Measurements from ENCODE around the gene TRAP1.

DNA sequence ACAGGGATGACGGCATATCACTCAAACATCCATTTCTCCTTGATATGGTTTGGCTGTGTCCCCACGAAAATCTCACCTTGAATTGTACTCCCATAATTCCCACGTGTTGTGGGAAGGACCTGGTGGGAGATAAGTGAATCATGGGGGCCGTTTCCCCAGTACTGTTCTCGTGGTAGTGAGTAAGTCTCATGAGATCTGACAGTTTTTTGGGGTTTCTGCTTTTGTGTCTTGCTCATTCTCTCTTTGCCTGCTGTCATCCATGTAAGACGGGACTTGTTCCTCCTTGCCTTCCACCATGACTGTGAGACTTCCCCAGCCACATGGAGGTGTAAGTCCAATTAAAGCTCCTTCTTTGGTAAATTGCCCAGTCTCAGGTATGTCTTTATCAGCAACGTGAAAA is 30.3 kb downstream of the TRAP1 start:
- no peak for TF ChIP-seq CTCF (IDR thresholded peaks at IDR 0.05)
- no peak for TF ChIP-seq POLR2A (IDR thresholded peaks at IDR 0.05)

Data from stomach (tissue), 4 donors.